Endodermal cell (in vitro differentiated cells): Measurements from ENCODE around the gene OR2B2. TPM values are rescaled to one million over a fixed set of nuclear protein-coding genes. Genes with fewer than 3 reads are reported as not detected.

Experiments used
- DNase-seq: peaks from one replicate; pipeline ENCODE4 v3.0.0-alpha.2; 2017
- H3K27ac ChIP-seq: 2 replicates; pipeline ENCODE4 v1.5.1; 2013; ENCODE audit warnings: mild to moderate bottlenecking, low read depth, low read length, moderate library complexity
- H3K27me3 ChIP-seq: 2 replicates; pipeline ENCODE4 v1.6.1; 2013; ENCODE audit warnings: mild to moderate bottlenecking, low read length, moderate library complexity; ENCODE audit not compliant: insufficient read depth, control insufficient read depth, poor library complexity, severe bottlenecking
- H3K36me3 ChIP-seq: 2 replicates; pipeline ENCODE4 v1.7.0; 2013; ENCODE audit warnings: mild to moderate bottlenecking, low read length, moderate library complexity; ENCODE audit not compliant: control insufficient read depth, insufficient read depth
- H3K4me1 ChIP-seq: one replicate; pipeline ENCODE4 v1.7.0; 2013; ENCODE audit warnings: low read length; ENCODE audit not compliant: control insufficient read depth, insufficient read depth
- H3K4me3 ChIP-seq: 2 replicates; pipeline ENCODE4 v1.5.1; 2013; ENCODE audit warnings: mild to moderate bottlenecking, low read length, moderate library complexity
- H3K9ac ChIP-seq: 2 replicates; pipeline ENCODE4 v1.6.1; 2013; ENCODE audit warnings: mild to moderate bottlenecking, low read length, moderate library complexity; ENCODE audit not compliant: poor library complexity, severe bottlenecking; ENCODE audit errors: extremely low read depth
- H3K9me3 ChIP-seq: 2 replicates; pipeline ENCODE4 v1.6.1; 2013; ENCODE audit warnings: mild to moderate bottlenecking, low read length, moderate library complexity; ENCODE audit not compliant: control insufficient read depth
- H3K27ac Mint-ChIP-seq: 2 replicates; pipeline ENCODE4 v1.8.0; 2020; ENCODE audit warnings: mixed read lengths
- H3K27me3 Mint-ChIP-seq: 2 replicates; pipeline ENCODE4 v1.8.0; 2021; ENCODE audit warnings: mild to moderate bottlenecking, mixed read lengths; ENCODE audit not compliant: insufficient read depth
- H3K36me3 Mint-ChIP-seq: 2 replicates; pipeline ENCODE4 v1.8.0; 2020; ENCODE audit warnings: low read depth, mixed read lengths
- H3K4me1 Mint-ChIP-seq: 2 replicates; pipeline ENCODE4 v1.8.0; 2020; ENCODE audit warnings: mixed read lengths
- H3K4me3 Mint-ChIP-seq: 2 replicates; pipeline ENCODE4 v1.8.0; 2020; ENCODE audit warnings: mild to moderate bottlenecking, moderate library complexity, mixed read lengths
- H3K9me3 Mint-ChIP-seq: 2 replicates; pipeline ENCODE4 v1.8.0; 2020; ENCODE audit warnings: mild to moderate bottlenecking, mixed read lengths
- WGBS, 2 experiments: methylation state at CpG; one replicate each; pipeline versions ENCODE4 v1.1.5 to v1.1.7; 2013; ENCODE audit warnings: missing lambda C conversion rate in 2 of 2, mixed read lengths in 1 of 2; ENCODE audit not compliant: insufficient coverage in 1 of 2, insufficient read length in 1 of 2; 5-methylcytosine and 5-hydroxymethylcytosine counted together
- total RNA-seq, 2 donors: library from RNA; stranded (reverse); fragmentation: NEBNext Ultra II Directional in 1 of 2; extraction: Animal tissue kit (Norgen Biotek cat#: 25700) in 1 of 2; gene quantifications; 2 replicates in 1 of 2; 3 replicates in 1 of 2; pipeline ENCODE4 v1.2.1, GENCODE V29; 2021
- TF ChIP-seq, protein P1 (sequence below): fragments of 200-600 bp; sonication (generic); conservative IDR thresholded peaks from 2 replicates; pipeline ENCODE4 v1.5.0; 2021; ENCODE audit warnings: antibody characterized with exemption, mild to moderate bottlenecking

The OR2B2 gene
- total RNA-seq, 2 donors from 2014 or later = not detected

DNA sequence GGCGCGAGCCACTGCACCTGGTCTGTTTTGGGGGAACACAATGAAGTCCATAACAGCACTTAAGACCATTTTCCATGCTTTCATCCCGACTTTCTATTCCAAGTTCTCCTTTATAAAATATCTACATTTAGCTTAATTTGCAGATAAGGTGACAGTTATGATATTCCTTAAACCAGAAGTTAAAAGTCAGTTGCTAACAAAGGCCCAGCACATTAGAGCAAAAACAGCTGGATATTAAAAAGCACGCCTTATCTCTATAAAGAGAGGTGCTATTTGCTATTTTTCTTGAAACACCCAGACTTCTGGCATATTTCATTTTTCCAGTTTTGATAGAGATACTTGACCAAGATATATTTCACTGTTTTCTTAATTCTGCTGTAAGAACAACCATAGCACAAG is 15.8 kb downstream of the OR2B2 start:
- WGBS, 2 experiments = 88 to 94% methylated on average over 3 to 4 of the region's 4 CpGs
- no peak overlapping the region for H3K27ac Mint-ChIP-seq
- H3K27me3 ChIP-seq = no peaks in the 10 kb centered on the region
- H3K9ac ChIP-seq = no peak overlapping the region
- H3K4me3 ChIP-seq = no peak overlapping the region
- H3K4me1 Mint-ChIP-seq = peaks cover 19% of the 10 kb centered on the region
- no peaks in the 10 kb centered on the region for H3K9me3 Mint-ChIP-seq
- H3K9me3 ChIP-seq = no peaks in the 10 kb centered on the region
- no peak overlapping the region for H3K4me3 Mint-ChIP-seq
- H3K4me1 ChIP-seq = no peaks in the 10 kb centered on the region
- H3K36me3 ChIP-seq = no peaks in the 10 kb centered on the region
- no peaks in the 10 kb centered on the region for H3K27me3 Mint-ChIP-seq
- no peak overlapping the region for H3K27ac ChIP-seq
- no peak for DNase-seq
- H3K36me3 Mint-ChIP-seq = no peaks in the 10 kb centered on the region
- TF ChIP-seq, protein P1, sequence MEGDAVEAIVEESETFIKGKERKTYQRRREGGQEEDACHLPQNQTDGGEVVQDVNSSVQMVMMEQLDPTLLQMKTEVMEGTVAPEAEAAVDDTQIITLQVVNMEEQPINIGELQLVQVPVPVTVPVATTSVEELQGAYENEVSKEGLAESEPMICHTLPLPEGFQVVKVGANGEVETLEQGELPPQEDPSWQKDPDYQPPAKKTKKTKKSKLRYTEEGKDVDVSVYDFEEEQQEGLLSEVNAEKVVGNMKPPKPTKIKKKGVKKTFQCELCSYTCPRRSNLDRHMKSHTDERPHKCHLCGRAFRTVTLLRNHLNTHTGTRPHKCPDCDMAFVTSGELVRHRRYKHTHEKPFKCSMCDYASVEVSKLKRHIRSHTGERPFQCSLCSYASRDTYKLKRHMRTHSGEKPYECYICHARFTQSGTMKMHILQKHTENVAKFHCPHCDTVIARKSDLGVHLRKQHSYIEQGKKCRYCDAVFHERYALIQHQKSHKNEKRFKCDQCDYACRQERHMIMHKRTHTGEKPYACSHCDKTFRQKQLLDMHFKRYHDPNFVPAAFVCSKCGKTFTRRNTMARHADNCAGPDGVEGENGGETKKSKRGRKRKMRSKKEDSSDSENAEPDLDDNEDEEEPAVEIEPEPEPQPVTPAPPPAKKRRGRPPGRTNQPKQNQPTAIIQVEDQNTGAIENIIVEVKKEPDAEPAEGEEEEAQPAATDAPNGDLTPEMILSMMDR = no peak

DNA sequence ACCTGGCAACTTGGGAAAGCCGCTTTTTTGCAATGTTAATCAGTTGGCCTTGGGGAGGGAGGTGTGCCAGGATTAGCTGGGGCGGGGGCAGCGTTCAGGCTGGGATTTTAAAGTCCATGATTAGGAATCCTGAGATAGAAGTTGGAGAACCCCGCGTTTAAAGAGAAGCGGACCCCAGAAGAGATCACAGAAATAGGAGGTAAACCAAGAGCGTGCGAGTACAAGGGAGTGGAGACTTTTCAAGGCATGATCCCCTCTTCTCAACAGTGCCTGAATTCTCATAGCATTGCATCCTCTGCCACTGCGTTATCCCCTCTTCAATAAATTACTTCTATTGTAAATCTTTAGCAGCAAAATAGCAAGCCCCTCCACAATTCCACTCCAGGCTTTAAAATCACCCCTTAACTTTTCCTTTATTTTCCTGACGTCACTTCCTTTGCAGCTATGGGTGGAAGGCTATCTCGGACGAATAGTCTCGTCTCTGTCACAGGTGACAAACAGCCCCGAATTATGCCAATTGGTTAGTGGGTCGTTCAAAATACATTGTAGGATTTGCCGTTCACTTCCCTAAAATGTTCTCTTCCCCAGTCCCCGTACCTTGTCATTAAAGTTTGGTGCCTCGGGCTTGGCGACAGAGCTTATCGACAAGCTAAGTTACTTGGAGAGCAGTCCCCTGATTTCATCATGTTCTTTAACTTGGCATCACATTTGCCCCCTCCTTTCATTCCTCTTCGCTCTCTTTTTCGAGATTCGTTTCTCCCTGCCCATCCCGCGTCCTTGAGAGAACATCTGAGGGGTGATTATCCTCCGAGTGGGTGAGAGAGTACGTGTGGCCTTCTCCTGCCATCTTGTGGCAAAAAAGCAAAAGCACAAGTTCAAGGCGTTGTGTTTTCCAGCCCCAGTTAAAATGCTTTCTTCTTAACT is 17.1 kb downstream of the OR2B2 start:
- WGBS, 2 experiments = 0% methylated on average over 9 to 28 of the region's 28 CpGs
- no peaks in the 10 kb centered on the region for H3K36me3 Mint-ChIP-seq
- H3K4me3 ChIP-seq = peak overlapping the region; percentile 92
- H3K27me3 Mint-ChIP-seq = no peaks in the 10 kb centered on the region
- no peaks in the 10 kb centered on the region for H3K9me3 Mint-ChIP-seq
- H3K9me3 ChIP-seq = no peaks in the 10 kb centered on the region
- no peaks in the 10 kb centered on the region for H3K36me3 ChIP-seq
- H3K9ac ChIP-seq = peak overlapping the region; percentile 96
- H3K27me3 ChIP-seq = no peaks in the 10 kb centered on the region
- H3K4me1 Mint-ChIP-seq = peaks cover 17% of the 10 kb centered on the region
- no peak overlapping the region for H3K4me3 Mint-ChIP-seq
- H3K27ac ChIP-seq = peak overlapping the region; percentile 91
- TF ChIP-seq, protein P1 = peak; percentile 84
- no peaks in the 10 kb centered on the region for H3K4me1 ChIP-seq
- DNase-seq = peak; percentile 86
- no peak overlapping the region for H3K27ac Mint-ChIP-seq

DNA sequence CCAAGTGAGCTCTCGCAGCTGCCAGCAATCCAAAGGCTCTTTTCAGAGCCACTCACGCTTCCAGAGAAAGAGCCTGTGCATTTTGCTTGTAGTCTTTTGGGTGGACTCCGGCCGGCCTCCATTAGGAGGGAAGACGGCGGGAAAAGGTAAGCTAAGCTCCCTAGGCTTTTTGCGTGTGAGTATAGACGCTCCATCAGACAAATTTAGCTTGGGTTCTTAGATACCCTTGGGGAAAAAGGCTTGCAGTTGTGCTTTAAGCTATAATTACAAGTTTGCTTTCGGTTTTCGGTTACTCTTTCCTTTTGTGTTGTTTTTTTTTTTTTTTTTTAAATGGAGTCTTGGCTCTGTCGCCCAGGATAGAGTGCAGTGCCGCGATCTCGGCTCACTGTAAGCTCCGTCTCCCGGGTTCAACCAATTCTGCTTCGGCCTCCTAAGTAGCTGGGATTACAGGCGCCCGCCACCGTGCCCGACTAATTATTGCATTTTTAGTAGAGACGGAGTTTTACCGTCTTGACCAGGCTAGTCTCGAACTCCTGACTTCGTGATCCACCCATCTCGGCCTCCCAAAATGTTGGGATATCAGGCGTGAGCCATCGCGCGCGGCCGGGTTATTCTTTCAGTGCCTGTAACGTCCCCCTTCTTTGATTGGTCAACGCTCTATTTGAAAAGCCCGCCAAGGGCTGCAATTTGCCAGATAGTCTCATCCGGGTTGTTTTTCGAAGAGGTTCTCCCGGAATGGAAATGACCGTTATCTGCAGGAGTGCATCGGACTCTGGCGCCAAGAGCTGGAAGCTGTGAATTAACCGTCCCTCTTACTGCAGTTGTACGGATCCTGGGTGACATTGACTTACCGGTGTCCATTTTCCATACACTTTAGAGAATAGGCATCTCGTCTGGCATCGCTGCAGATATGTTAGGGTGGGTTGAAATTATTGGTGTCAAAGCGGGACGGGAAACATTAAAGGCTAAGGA is 18.1 kb downstream of the OR2B2 start:
- DNase-seq = peak; percentile 90
- Mint-ChIP-seq H3K36me3 (no peaks in the 10 kb centered on the region), H3K9me3 (no peaks in the 10 kb centered on the region), H3K4me1 (peaks cover 17% of the 10 kb centered on the region), H3K27me3 (no peaks in the 10 kb centered on the region), H3K27ac (no peak overlapping the region), H3K4me3 (no peak overlapping the region)
- no peaks in the 10 kb centered on the region for H3K27me3 ChIP-seq
- H3K27ac ChIP-seq = peak overlapping the region; percentile 91
- H3K36me3 ChIP-seq = no peaks in the 10 kb centered on the region
- WGBS, 2 experiments = 0 to 1% methylated on average over 34 to 48 of the region's 48 CpGs
- no peaks in the 10 kb centered on the region for H3K9me3 ChIP-seq
- peak overlapping the region; percentile 96 for H3K9ac ChIP-seq
- H3K4me1 ChIP-seq = peaks cover 7% of the 10 kb centered on the region
- TF ChIP-seq, protein P1 = no peak
- peak overlapping the region; percentile 92 for H3K4me3 ChIP-seq
